GM18951 (cell line): ENCODE results near the gene SACS.

Source experiments
- POLR2A ChIP-seq: IDR thresholded peaks from 4 replicates; pipeline ENCODE4 v1.6.1; 2011; ENCODE audit warnings: mild to moderate bottlenecking; ENCODE audit not compliant: insufficient read length, insufficient read depth; ENCODE audit errors: extremely low read depth
- in situ Hi-C: fragments of 300-500 bp; cut with MboI; formaldehyde crosslinking; loops from one replicate; pipeline ENCODE4 v1.12.0; 2022; ENCODE audit warnings: low sequenced_read_pairs, mixed read lengths, inconsistent platforms; ENCODE audit not compliant: unreplicated experiment

SACS gene

DNA sequence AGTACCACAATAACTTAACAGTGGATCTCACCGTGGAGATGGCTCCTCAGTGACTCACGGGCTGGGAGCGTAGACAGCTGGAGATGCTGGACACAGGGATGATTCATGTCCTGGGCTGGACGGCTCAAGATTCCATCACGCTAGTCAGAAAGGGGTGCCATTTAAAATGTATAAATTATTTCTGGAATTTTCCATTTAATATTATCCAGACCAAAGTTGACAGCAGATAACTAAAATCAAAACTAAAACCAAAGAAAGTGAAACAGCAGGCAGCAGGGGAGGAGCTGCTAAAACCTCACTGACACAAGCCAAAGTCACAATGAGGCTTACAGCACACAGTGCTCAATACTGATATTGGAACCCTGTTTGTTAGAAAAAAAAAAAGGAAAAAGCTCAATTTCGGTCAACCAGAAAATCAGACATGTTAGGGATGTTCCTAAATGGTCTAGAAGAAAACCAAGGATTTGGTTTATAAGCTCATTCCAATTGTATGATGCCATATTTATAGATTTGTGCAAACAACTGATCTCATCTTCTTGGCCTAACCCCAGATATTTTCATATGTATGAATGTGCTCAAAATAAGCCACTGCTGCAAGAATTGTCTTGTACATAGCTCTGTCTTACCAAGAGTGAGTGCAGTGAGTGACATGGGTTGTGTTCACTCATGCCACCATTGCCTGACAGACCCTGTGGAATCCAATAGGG is 111.8 kb downstream of the SACS start:
- in situ Hi-C loops = loop anchor here (25.0 kb wide), 1 partner anchor 509 kb away; no protein-coding TSS in a partner anchor
- TF ChIP-seq POLR2A = no peak

DNA sequence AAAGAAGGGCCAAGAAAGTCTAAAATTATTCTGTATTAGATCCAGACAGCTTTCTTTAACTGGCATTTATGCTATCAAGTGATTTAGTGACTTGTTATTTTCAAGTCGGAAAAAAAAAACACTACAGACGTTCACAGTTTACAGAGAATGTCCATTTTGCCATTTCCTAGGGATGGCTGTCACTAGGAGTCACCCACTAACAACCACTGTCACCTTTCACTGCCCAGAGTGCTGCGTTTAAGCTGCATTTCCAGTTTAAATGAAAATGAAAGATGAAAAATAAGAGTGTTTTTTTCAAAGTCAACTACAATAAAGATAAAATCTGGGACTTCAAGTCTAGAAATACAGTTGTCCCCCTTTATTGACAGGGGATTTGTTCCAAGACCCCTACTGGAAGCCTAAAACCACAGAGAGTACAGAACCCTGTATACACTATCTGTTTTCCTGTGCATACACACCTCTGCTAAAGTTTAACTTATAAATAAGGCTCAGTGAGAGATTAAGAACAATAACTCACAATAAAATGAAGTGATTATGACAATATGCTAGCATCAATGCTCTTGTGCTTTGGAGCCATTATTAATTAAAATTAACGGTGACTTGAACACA is 112.5 kb downstream of the SACS start:
- TF ChIP-seq POLR2A = no peak
- in situ Hi-C loops = loop anchor here (25.0 kb wide), 1 partner anchor 509 kb away; no protein-coding TSS in a partner anchor

DNA sequence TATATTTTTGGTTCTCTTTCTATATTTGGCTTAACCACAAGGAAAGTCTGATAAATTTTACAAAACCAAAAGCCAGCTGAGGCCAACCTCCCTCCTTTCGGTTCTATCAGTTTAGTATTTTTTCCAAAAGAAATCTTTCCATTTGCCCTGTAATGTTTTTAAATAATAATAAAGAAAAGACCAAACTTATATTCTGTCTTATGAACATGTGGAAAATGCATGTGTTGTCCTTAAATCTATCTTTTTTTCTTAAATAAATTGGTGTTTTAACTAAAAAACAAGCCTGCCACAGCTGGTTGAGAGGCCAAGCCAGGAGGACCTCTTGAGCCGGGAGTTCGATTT is 113.6 kb downstream of the SACS start:
- in situ Hi-C loops = loop anchor here (25.0 kb wide), 1 partner anchor 508 kb away; no protein-coding TSS in a partner anchor
- no peak for TF ChIP-seq POLR2A

DNA sequence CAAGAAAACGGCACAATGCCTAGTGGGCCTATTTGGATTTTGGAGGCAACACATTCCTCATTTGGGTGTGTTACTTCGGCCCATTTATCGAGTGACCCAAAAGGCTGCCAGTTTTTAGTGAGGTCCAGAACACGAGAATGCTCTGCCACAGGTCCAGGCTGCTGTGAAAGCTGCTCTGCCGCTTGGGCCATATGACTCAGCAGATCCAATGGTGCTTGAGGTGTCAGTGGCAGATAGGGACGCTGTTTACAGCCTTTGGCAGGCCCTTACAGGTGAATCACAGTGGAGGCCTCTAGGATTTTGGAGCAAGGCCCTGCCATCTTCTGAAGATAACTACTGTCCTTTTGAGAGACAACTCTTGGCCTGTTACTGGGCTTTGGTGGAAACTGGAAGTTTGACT is 118.7 kb downstream of the SACS start:
- in situ Hi-C loops = loop anchor here (25.0 kb wide), 1 partner anchor 503 kb away; no protein-coding TSS in a partner anchor

DNA sequence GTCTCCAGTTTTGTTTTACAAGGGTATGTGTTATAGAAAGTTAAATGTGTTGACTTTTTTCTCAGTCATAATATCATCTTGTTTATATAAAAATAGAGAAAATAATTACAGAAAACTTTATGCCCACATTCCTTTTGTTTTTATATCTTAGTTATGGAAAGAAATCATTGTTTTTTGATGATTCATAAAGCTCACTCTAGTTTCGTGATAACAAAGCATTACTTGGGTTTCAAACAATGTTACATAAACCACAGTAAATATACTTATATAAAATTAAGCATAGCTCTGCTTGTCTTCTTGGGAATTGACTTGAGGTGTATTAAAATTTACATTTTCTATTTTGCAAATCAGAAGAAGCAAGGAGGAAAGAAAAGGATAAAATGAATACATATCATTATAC is 140.9 kb downstream of the SACS start:
- no peak for TF ChIP-seq POLR2A
- in situ Hi-C loops = no loop called here

DNA sequence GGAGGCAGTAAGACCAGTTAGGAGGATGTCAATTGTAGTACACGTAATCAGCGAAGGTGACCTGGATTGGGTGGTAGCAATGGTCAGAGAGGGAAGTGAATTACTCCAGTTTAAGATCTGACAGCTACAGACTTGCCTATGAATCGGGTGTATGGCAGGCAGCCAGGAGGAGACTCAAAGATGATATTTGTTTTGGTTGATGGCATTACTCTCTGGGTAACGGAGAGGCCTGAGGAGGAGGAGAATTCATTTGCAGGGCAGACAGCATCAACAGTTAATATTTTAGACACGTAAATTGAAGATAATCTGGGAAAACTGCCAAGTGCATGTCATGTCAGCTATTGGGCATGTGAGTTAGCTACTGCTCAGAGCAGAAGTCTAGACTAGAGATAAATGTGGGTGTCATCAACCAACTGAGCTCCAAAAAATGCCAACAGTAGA is 143.6 kb downstream of the SACS start:
- TF ChIP-seq POLR2A = no peak
- in situ Hi-C loops = no loop called here

DNA sequence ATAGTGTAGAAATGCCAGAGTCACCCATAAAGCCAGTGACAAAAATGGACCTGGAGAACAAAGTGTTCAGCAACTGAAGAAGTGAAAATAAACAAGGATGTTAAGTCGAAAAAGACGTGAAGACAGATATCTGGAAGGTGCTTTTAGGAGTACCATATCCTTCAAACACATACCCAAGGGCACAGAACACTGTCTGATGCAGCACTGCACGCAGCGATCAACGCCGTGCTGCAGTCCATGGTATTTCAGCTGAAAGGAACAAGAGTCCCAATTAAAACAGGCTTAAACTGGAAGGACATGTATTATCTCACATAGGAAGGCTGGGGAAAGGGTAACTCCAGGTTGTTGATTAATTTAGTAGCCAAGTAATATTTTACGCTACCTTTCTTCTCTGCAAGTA is 144.5 kb downstream of the SACS start:
- no peak for TF ChIP-seq POLR2A
- in situ Hi-C loops = no loop called here

DNA sequence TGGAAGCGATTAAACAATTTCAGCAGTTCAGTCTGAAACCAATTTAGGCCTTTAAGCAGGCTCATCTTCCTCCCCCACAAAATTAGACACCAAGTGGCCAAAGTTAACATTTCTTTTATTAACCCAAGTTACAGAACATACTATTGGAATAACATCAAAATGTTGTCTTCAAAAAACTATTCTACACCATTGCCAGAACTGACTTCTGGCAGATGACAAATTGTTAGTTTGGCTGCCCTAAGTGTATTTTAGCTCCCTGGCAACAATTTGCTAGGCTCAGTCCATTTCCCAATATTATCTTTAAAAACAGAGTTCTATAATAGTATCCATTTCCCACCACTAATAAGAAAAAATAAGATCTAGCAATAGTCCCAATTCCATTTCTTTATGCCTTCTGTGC is 144.9 kb downstream of the SACS start:
- TF ChIP-seq POLR2A = no peak
- in situ Hi-C loops = no loop called here

DNA sequence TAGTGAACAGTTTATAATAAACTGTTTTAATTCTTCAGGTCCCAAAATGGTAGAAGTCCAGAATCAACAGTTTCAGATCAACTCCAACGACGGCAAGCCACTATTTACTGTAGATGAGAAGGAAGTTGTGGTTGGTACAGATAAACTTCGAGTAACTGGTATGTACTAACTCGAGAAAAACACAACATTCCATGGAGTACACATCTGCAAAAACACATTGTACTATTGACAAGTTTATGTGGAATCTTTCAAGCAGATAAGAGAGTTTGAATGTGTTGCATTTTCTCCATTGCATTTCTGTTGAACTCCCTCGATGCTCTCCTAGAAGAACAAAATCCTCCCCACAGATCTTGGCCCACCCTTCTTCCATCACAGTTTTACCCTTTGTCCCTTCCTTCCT is 154.2 kb downstream of the SACS start:
- no peak for TF ChIP-seq POLR2A
- in situ Hi-C loops = no loop called here
